Parathyroid adenoma (tissue), 2 donors: Measurements from ENCODE around the gene TUBG1.

ENCODE experiments used
- H2AFZ ChIP-seq: fragments of 300-600 bp; sonication (generic); one replicate; pipeline ENCODE4 v1.7.0; 2017; ENCODE audit warnings: antibody characterized with exemption, mild to moderate bottlenecking
- H3K27ac ChIP-seq: fragments of 300-600 bp; sonication (generic); one replicate; pipeline ENCODE4 v1.7.0; 2017
- H3K27me3 ChIP-seq: fragments of 300-600 bp; sonication (generic); one replicate; pipeline ENCODE4 v1.7.0; 2017; ENCODE audit warnings: low read length; ENCODE audit not compliant: control insufficient read depth, insufficient read depth
- H3K36me3 ChIP-seq: fragments of 300-600 bp; sonication (generic); one replicate; pipeline ENCODE4 v1.7.0; 2017; ENCODE audit warnings: low read length; ENCODE audit not compliant: control insufficient read depth, insufficient read depth
- H3K4me1 ChIP-seq: fragments of 300-600 bp; sonication (generic); one replicate; pipeline ENCODE4 v1.7.0; 2017; ENCODE audit warnings: control low read depth
- H3K4me2 ChIP-seq: fragments of 300-600 bp; sonication (generic); one replicate; pipeline ENCODE4 v1.7.0; 2017; ENCODE audit warnings: low read length
- H3K4me3 ChIP-seq: fragments of 300-600 bp; sonication (generic); one replicate; pipeline ENCODE4 v1.7.0; 2017; ENCODE audit warnings: low read depth, low read length
- H3K79me2 ChIP-seq: fragments of 300-600 bp; sonication (generic); one replicate; pipeline ENCODE4 v1.7.0; 2017; ENCODE audit warnings: control low read depth
- H3K9ac ChIP-seq: fragments of 300-600 bp; sonication (generic); one replicate; pipeline ENCODE4 v1.7.0; 2017; ENCODE audit warnings: mild to moderate bottlenecking
- H3K9me3 ChIP-seq: fragments of 300-600 bp; sonication (generic); one replicate; pipeline ENCODE4 v1.7.0; 2017; ENCODE audit warnings: low read length; ENCODE audit not compliant: control insufficient read depth
- CTCF ChIP-seq: fragments of 300-600 bp; sonication (generic); IDR thresholded peaks from one replicate; pipeline ENCODE4 v1.7.0; 2017; ENCODE audit warnings: antibody characterized with exemption, mild to moderate bottlenecking
- donor health status: primary hyperparathyroidism.

TUBG1 gene

GRCh38 chr17:42584880-42585279 lies 24.6 kb upstream of the TUBG1 start:
- H3K4me3 ChIP-seq = no peak overlapping the region
- peaks cover 8% of the 10 kb centered on the region for H3K79me2 ChIP-seq
- no peak overlapping the region for H2AFZ ChIP-seq
- TF ChIP-seq CTCF = no peak
- no peaks in the 10 kb centered on the region for H3K27me3 ChIP-seq
- no peak overlapping the region for H3K9ac ChIP-seq
- no peaks in the 10 kb centered on the region for H3K4me1 ChIP-seq
- no peaks in the 10 kb centered on the region for H3K9me3 ChIP-seq
- no peaks in the 10 kb centered on the region for H3K36me3 ChIP-seq
- no peak overlapping the region for H3K4me2 ChIP-seq
- no peak overlapping the region for H3K27ac ChIP-seq

GRCh38 chr17:42585353-42585752 lies 24.1 kb upstream of the TUBG1 start:
- Histone ChIP-seq H3K4me2 (no peak overlapping the region), H3K27me3 (no peaks in the 10 kb centered on the region), H3K79me2 (peaks cover 12% of the 10 kb centered on the region), H3K9ac (no peak overlapping the region), H3K36me3 (no peaks in the 10 kb centered on the region), H3K9me3 (no peaks in the 10 kb centered on the region), H3K27ac (no peak overlapping the region), H2AFZ (no peak overlapping the region), H3K4me3 (no peak overlapping the region), H3K4me1 (no peaks in the 10 kb centered on the region)
- no peak for TF ChIP-seq CTCF

- H3K36me3 ChIP-seq = no peaks in the 10 kb centered on the region
- H3K27ac ChIP-seq = no peak overlapping the region
- TF ChIP-seq CTCF = no peak
- H3K79me2 ChIP-seq = peaks cover 16% of the 10 kb centered on the region
- H3K9ac ChIP-seq = no peak overlapping the region
- H3K4me2 ChIP-seq = no peak overlapping the region
- H3K27me3 ChIP-seq = no peaks in the 10 kb centered on the region
- no peaks in the 10 kb centered on the region for H3K9me3 ChIP-seq
- H3K4me3 ChIP-seq = no peak overlapping the region
- no peaks in the 10 kb centered on the region for H3K4me1 ChIP-seq
- no peak overlapping the region for H2AFZ ChIP-seq
Measured at GRCh38 chr17:42586514-42587230, 22.8 kb upstream of the TUBG1 start.

DNA sequence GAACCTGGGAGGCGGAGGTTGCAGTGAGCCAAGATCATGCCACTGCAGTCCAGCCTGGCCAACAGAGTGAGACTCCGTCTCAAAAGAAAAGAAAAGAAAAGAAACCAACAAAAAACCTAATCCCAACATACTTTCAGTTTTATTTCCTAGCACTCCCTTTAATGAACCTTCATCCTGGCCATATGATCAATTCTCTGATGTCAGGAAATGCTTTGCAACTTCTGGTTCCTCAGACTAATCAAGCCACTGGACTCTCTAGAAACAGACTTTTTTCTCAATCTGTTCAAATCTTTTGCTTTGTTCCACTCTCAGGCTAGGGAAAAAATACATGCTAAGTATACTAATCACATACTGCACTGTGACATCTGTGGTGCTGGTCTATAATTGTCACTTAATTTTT lies 18.6 kb upstream of the TUBG1 start:
- peaks cover 45% of the 10 kb centered on the region for H3K79me2 ChIP-seq
- H3K4me1 ChIP-seq = no peaks in the 10 kb centered on the region
- H3K9ac ChIP-seq = no peak overlapping the region
- no peaks in the 10 kb centered on the region for H3K27me3 ChIP-seq
- H2AFZ ChIP-seq = no peak overlapping the region
- no peak overlapping the region for H3K4me2 ChIP-seq
- no peak for TF ChIP-seq CTCF
- H3K9me3 ChIP-seq = no peaks in the 10 kb centered on the region
- H3K27ac ChIP-seq = no peak overlapping the region
- no peak overlapping the region for H3K4me3 ChIP-seq
- H3K36me3 ChIP-seq = no peaks in the 10 kb centered on the region

GRCh38 chr17:42591411-42591810 lies 18.1 kb upstream of the TUBG1 start:
- Histone ChIP-seq H3K4me1 (no peaks in the 10 kb centered on the region), H3K27me3 (no peaks in the 10 kb centered on the region), H3K79me2 (peaks cover 46% of the 10 kb centered on the region), H3K27ac (no peak overlapping the region), H3K4me2 (no peak overlapping the region), H3K9ac (no peak overlapping the region), H3K4me3 (no peak overlapping the region), H3K9me3 (no peaks in the 10 kb centered on the region), H3K36me3 (no peaks in the 10 kb centered on the region), H2AFZ (no peak overlapping the region)
- no peak for TF ChIP-seq CTCF
